Mammary microvascular endothelial cell (primary cell): Measurements from ENCODE around the gene RBBP8NL. TPM values are rescaled to one million over a fixed set of nuclear protein-coding genes. Genes with fewer than 3 reads are reported as not detected.

Source experiments
- total RNA-seq: library from RNA; depleted of rRNA; stranded (reverse); fragments of >200 nt; gene quantifications from 2 replicates; pipeline ENCODE4 v1.2.3, GENCODE V29; 2015

Gene RBBP8NL, protein sequence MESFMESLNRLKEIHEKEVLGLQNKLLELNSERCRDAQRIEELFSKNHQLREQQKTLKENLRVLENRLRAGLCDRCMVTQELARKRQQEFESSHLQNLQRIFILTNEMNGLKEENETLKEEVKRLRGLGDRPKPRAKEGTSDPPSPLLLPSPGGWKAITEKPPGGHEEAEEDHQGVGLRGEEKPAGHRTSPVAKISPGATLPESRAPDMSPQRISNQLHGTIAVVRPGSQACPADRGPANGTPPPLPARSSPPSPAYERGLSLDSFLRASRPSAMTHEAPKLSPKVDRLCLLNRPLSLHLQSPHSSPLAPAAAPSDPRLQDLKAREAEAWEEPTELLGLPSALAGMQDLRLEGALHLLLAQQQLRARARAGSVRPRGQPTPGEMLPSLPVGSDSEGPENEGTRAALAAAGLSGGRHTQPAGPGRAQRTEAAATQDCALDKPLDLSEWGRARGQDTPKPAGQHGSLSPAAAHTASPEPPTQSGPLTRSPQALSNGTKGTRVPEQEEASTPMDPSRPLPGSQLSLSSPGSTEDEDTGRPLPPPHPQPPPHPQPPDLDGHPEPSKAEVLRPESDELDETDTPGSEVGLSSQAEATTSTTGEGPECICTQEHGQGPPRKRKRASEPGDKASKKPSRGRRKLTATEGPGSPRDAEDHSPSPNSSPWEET
- total RNA-seq = not detected in 2 replicates

DNA sequence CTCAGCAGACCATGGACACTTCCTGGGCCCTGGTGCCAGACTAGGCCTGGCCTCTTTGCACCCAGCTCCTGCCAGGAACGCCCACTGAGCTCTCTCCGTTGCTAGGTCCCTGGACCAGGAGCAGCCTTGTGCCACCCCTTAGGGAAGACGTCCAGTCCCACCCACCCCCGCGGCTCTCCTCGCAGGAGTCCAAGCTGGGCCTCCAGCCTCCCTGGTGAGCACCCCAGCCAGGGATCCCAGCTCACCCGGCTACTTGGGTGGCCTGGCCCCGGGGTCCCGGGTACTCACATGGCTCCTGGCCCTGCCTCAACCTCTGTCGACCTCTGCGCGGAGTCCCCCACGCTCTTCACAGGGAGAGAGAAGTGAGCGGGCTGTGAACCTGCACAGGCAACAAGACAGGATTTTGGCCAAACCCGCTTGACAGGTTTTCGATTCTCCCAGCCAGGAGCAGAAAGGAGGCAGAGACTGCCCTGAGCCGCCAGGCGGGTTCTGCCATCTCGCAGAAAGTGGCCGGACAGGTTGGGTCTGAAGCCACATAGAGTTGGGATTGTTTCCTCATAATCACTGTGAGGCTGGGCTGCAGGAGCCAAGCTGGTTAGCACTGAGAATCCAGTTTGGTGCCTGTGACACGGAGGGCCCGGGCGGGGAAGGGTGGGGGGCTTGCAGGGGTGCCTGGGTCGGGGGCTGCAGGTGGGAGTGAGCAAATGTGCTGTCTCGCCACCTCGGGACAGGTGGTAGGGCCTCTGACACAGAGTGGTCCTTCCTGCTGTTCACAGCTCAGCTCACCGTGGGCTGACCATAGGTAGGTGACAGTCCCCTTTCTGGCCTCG lies at the start of gene RBBP8NL:
Gene RBBP8NL (minus strand): TSS at position 368 of the 830 bp plus-strand sequence. CDS start 7,892 bp downstream, outside the sequence.

DNA sequence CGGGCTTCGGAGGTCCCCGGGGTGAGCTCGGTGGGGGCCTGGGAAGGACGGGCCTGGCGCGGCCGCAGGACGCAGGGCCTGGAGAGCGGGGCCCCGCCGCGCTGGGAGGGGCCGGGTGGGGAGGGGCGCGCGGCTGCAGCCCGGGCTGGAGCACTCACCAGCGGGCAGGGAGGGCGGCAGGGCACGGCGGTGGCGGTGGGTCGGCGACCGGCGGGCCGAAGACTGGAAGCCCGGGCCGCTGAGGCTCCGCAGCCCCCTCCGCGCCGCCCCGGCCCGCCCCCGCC lies 48.4 kb upstream of the RBBP8NL start, which contains the start of gene GATA5:
Gene GATA5 (minus strand): TSS at position 224 of the 284 bp plus-strand sequence. CDS start 474 bp downstream, outside the sequence.

DNA sequence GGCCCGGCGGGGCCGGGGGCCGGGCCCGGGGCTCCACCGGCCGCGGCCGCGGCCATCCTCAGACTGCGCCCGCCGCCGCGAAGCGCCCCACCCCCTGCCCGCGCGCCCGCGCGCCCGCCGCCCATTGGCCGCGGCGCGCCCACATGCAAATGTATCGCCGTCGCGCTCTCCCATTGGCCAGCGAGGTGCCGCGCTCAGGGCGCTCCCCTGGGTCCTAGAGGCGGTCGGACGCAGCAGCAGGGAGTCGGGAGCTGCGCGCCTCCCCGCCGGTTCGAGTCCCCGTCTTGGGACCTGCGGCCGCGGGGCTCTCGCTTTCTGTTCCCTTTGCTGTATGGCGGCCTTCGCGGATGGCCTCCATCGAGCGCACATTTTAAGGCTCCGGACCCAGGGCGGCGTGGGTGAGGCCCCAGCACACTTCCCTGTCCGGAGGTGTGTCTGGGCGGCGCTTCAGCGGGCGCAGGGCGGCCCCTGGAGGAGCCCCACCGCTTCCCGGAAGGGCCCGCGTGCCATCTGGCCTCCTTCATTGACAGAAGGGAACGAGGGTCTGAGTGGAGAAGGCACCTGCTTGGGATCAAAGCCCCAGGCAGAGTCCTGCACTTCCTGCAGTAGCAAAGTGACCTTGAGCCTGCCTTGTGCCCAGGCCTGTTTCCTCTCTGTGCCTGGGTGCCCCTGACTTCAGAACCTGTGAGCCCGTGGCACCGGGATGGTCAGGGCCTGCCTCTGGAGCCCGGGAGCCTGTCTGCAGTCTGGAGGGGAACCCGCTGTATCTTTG lies 19.9 kb downstream of the RBBP8NL start, which contains the start of gene CABLES2:
Gene CABLES2 (minus strand): TSS at position 65 of the 772 bp plus-strand sequence. CDS start 9 bp downstream, at position 56.

DNA sequence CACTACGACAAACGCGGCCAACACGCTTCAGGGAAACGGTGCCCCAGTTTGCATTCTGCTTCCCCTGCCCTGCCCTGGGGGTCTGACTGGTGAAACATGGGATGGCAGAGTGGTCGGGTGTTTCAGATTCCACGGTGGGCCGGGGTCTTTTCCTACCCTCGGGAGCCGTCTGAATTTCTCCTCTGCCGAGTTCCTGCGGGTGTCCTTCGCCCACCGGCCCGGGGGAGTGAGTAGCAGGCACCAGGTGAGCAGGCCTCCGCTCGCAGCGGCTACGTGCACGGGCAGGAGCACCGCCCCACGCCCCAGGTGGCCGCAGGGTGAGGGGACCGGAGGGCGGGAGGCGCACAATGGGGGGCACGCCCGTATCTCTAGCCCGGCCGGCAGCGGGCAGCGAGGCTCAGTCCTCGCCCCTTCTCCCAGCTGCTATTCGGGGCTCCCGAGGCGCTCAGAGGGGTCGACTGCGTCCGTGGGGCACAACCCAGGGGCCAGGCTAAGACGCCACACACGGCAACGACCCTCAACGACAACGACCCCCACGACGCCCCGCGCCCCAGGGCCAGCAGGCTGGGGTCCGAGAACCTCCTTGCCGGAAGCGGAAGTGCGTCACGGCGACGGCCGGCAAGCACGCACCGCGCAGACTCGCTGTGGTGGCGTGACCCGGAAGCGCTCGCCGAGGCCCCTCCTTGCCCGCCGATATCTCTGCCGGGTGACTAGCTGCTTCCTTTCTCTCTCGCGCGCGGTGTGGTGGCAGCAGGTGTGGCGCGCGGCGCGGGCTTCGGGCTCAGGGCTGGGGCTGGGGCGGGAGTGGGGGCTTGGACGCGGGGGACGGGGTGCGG lies 40.7 kb downstream of the RBBP8NL start, which contains the start of gene RPS21:
Gene RPS21 (plus strand): TSS at position 721 of the 836 bp plus-strand sequence. CDS start 236 bp downstream, outside the sequence.

DNA sequence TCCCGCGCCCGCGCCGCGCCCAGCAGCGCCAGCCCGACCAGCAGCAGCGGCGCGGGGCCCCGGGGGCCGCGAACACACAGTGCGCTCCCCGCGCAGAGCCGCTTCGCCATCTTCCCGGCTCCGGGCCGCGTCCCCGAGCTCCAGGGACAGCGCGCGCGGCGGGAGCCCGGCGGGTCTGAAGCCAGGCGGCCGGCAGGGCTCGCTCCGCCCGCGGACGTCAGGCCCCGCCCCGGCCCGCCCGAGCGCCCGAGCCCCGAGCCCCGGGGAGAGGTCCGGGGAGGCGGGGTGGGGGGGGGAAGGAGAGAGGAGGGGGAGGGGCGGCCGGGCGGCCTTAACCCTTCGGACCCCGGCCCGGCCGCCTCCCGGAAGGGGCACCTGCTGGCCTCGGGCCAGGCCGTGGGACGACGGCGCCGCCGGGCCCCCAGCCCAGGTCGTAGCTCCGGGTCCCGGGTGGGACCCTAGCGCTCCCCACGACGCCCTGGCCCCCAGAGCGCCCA lies 60.2 kb downstream of the RBBP8NL start, which contains the start of gene LAMA5:
Gene LAMA5 (minus strand): TSS at position 177 of the 497 bp plus-strand sequence. CDS start 67 bp downstream, at position 110.

Other genes with a start within 250 kb of the RBBP8NL start
- 16.7 and 18.8 TPM in 2 replicates for gene MTG2, start 244.5 kb downstream of the RBBP8NL start, total RNA-seq
- not detected in 2 replicates for gene HRH3, start 207.3 kb downstream of the RBBP8NL start, total RNA-seq
- gene OSBPL2, start 189.0 kb downstream of the RBBP8NL start, total RNA-seq = 14.1 and 14.2 TPM in 2 replicates
- gene ADRM1, start 124.5 kb downstream of the RBBP8NL start, total RNA-seq = 249 and 269 TPM in 2 replicates
- 180 and 187 TPM in 2 replicates for gene LAMA5, start 60.2 kb downstream of the RBBP8NL start, total RNA-seq
- 4,092 and 4,801 TPM in 2 replicates for gene RPS21, start 40.4 kb downstream of the RBBP8NL start, total RNA-seq
- gene CABLES2, start 20.3 kb downstream of the RBBP8NL start, total RNA-seq = 7.0 and 9.1 TPM in 2 replicates
- not detected in 2 replicates for gene GATA5, start 48.5 kb upstream of the RBBP8NL start, total RNA-seq
- 9.5 and 10.4 TPM in 2 replicates for gene SLCO4A1, start 215.0 kb upstream of the RBBP8NL start, total RNA-seq